PC-9 (cell line): Measurements from ENCODE around the gene SPPL2C.

ENCODE experiments used
- EZH2 ChIP-seq: fragments of 200-600 bp; sonication (generic); IDR thresholded peaks from 2 replicates; pipeline ENCODE4 v1.8.0; 2017; ENCODE audit warnings: antibody characterized with exemption, low read depth
- TF ChIP-seq, protein P1 (sequence below): fragments of 200-600 bp; sonication (generic); conservative IDR thresholded peaks from 2 replicates; pipeline ENCODE4 v1.6.1; 2017; ENCODE audit warnings: mixed run types, antibody characterized with exemption, mild to moderate bottlenecking, moderate library complexity

DNA sequence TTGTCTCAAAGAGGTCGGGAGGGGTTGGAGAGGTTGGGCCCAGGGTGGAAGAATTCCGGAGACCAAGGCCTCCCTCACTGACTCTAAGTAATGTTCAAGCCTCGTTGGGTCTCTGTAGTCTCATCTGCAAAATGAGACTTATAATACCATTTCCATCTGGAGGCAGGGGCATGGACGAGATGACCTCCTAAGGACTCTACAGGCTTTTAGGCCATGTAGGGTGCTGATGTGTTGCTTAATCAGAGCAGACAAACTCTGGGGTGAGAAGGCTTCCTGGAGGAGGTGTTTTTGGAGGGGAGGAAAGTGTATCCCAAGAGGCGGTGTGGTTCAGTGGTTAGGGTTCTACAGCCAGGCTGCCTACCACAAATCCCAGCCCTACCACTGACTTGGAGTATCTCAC, 3.1 kb downstream of the SPPL2C start:
- TF ChIP-seq, protein P1, sequence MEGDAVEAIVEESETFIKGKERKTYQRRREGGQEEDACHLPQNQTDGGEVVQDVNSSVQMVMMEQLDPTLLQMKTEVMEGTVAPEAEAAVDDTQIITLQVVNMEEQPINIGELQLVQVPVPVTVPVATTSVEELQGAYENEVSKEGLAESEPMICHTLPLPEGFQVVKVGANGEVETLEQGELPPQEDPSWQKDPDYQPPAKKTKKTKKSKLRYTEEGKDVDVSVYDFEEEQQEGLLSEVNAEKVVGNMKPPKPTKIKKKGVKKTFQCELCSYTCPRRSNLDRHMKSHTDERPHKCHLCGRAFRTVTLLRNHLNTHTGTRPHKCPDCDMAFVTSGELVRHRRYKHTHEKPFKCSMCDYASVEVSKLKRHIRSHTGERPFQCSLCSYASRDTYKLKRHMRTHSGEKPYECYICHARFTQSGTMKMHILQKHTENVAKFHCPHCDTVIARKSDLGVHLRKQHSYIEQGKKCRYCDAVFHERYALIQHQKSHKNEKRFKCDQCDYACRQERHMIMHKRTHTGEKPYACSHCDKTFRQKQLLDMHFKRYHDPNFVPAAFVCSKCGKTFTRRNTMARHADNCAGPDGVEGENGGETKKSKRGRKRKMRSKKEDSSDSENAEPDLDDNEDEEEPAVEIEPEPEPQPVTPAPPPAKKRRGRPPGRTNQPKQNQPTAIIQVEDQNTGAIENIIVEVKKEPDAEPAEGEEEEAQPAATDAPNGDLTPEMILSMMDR: no peak
- TF ChIP-seq EZH2: no peak
